ENCODE results near the gene RGS6.

RGS6 gene

GRCh38 chr14:71947947-71948500 is 15.8 kb downstream of the RGS6 start:
- DNase-seq (ENCODE audit: low read depth), result no peak

DNA sequence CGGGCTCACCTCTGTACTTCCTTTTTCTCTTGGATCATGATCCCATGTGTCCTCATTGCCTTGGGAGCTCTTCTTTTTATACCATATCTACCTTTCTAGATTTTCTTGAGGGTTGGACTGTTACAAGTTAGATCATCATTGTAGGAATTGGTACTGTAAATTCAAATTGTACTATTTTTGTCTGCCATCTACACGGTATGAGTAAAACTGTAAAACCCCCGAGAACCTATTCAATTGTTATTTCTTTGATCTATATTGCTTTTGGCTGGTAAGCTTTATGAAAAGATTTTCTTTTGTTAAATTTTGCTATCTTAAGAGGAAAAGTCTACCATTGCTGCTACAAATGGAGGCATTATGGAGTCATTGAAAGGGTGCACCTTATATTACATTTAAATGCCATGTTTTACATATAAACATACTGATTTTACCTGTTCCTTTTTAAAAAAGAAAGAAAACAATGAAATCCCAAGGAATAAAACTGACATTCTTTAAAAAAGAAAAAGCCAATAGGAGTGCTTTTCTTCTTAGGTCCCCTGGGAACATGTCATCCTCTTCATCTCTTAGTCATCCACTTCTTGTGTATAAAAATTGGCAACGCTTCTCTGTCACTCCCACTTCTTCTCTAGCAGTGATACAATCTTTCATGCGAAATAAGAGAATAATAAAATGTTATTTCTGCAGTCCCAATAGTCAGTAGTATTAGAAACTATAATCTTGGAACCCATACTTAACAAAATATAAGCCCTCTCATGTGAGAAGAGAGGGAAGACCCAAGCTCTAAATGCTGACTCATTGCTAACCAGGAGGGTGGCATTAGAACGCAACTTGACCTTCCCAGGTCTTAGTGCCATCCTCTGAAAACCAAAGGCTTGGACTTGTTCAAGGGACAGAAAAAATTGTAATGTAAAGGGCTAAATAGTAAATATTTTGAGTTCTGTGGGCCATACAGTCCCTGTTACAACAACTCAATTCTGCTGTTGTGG is 20.4 kb downstream of the RGS6 start:
- no peak for DNase-seq (ENCODE audit: low read depth)

DNA sequence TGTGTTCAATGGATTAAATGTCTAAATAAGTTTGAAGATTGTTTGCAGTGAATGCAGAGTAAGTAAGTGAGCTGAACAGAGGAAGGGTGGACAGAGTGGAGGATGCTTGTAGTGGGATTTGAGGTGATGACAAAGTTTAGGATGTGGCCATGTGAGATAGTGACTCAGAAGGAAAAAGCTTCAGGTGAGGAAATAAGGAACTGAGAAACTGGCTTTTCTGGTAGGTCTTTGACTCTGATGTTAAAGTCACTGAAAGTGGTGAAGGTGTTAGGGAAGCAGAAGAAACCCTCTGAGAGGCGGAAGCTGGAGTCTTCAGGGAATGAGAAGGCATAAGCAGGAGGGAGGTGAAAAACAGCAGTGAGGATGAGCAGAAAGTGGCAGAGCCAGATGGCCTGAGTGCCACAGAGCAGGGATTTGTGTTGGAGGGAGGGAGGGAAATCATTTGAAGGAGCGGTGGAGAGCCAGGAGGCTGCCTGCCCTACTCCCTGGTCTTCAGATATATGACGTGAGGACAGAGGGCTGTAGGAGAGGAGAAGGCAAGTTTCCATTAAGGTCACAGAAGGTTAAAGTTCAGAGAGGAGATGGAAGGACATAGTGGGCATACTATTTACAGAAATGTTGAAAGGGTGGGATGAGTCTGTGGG is 24.8 kb downstream of the RGS6 start:
- no peak for DNase-seq (ENCODE audit: low read depth)

DNA sequence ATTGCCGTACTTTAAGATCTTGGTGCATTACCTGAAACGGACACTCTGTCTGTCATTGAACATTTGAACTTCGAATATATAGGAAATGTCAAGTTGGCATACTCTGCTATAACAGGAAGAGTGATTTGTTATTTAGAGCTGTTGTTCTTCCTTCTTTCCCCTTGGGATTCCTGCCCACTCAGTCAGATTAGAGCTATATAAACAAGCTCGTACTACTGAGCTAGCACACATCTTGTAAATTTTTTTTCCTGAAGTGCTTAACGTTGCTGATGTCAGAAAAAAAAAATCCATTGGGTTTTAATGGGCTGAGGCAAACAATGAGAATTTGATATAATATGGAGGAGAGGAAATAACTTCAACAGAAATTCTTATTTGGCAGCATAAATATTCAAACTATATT is 26.8 kb downstream of the RGS6 start:
- no peak for DNase-seq (ENCODE audit: low read depth)

- no peak for DNase-seq (ENCODE audit: low read depth)
Measured at GRCh38 chr14:71960494-71961353, 28.5 kb downstream of the RGS6 start.

DNA sequence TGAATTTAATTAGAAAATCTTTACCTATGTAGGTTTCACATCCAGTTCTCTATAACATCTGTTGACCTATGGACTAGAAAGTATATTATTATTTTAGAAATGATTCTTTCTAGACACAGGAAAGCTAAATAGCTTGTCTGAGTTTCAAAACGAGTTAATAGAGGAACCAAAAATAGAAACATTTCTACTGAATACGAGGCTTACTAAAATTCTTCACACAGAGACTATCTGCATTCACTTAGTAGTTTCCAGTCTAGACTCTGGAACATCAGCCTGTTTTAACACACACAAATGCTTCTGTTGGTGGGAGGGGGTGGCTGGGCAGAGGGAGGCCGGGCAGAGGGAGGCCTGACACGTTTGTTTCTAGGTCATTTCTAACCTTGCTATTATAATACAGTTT is 29.7 kb downstream of the RGS6 start:
- no peak for DNase-seq (ENCODE audit: low read depth)

- no peak for DNase-seq (ENCODE audit: low read depth)
Measured at GRCh38 chr14:71964716-71965115, 32.5 kb downstream of the RGS6 start.

DNA sequence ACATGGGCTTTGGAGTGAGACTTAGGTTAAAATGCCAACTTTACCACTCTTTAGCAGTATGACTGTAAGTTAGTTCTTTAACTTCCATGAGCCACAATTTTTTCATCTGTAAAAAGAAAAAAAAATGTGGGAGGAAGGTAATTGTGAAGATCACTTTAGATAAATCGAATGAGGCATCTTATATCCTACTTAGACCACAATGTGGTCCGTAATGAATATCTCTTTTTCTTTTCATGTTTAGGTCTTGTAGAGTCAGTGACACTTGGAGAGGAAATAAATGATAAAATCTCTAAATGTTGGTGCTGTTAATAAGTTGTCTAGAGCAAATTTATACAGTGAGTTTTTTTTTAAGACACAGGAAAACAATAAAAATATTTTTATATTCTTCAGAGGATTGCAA is 34.3 kb downstream of the RGS6 start:
- no peak for DNase-seq (ENCODE audit: low read depth)

- no peak for DNase-seq (ENCODE audit: low read depth)
Measured at GRCh38 chr14:71967704-71968103, 35.5 kb downstream of the RGS6 start.

DNA sequence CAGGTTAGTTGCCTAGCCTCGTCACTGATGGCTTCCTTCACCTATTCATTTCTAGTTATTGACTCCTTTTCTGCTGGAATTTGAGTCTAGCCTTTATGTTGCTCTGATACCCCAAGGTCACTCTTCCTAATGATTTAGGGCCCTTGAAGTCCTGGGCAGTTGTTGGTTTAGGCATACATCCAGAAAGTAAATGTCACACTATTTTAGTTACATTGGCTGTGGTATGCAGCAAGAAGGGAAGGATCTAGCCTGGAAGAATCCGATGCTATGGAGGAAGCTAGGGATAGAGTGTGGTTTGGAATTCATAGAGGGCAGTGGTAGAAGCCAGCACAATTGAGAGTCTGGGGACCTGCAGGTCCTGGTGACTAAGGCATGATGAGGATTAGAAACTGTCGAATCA is 38.0 kb downstream of the RGS6 start:
- DNase-seq (ENCODE audit: low read depth), result no peak

GRCh38 chr14:71985538-71986189 is 53.4 kb downstream of the RGS6 start:
- no peak for DNase-seq (ENCODE audit: low read depth)

- no peak for DNase-seq (ENCODE audit: low read depth)
Measured at GRCh38 chr14:71988476-71988875, 56.2 kb downstream of the RGS6 start.

GRCh38 chr14:71988939-71989338 is 56.7 kb downstream of the RGS6 start:
- no peak for DNase-seq (ENCODE audit: low read depth)

DNA sequence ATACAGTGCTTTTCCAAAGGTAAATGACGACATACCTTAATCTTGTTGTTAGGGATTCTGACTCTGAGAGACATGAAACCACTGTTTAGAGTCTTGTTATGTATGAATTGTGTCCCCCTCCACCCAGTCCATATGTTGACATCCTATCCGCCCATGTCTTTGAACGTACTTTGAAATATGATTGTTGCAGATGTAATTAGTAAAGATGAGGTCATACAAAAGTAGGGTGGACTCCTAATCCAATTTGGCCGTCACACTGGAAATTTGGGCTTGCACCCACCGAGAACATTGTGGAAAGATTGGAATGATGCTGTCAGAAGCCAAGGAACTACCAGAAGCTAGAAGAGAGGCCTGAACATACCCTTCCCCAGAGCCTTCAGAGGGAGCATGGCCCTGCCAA is 62.2 kb downstream of the RGS6 start:
- no peak for DNase-seq (ENCODE audit: low read depth)

- DNase-seq (ENCODE audit: low read depth), result no peak
Measured at GRCh38 chr14:71995741-71996140, 63.5 kb downstream of the RGS6 start.

DNA sequence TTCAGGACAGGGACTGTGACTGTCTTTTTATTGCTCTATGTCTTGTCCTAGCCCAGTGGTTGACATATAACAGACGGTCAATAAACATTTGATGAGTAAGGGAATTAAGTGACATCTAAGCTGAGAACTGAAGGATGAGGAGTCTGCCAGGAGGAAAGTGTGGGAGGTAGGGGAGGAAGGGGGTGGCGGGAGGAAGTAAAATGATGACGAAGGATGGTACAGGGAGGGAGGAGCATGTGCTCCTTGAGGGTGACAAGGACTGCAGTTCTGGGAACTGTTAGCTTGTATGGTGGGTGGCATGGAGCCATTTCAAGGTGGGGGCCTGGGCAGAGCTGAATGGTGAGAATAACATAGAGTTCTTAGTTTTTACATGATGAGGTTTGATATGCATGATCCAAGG is 64.4 kb downstream of the RGS6 start:
- DNase-seq (ENCODE audit: low read depth), result no peak

- no peak for DNase-seq (ENCODE audit: low read depth)
Measured at GRCh38 chr14:72000907-72001306, 68.7 kb downstream of the RGS6 start.

GRCh38 chr14:72002731-72003130 is 70.5 kb downstream of the RGS6 start:
- DNase-seq (ENCODE audit: low read depth), result no peak

DNA sequence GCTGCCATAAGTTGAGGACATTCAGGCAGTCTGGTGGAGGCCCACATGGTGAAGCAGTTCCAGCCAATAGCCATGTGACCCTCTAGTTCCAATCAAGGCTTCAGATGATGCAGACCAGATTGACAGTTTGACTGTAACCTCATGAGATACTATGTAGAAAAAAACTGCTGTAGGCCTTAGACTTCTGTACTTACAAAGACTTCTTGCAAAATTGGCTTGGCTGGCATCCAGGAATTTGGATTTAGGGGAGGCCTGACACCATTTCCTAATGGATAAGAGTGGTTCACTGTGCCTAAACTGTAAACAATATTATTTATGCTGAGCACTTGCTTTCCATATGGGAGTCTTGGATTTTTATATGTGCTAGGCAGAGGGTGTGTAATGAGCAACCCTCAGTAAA is 76.4 kb downstream of the RGS6 start:
- DNase-seq (ENCODE audit: low read depth), result no peak

DNA sequence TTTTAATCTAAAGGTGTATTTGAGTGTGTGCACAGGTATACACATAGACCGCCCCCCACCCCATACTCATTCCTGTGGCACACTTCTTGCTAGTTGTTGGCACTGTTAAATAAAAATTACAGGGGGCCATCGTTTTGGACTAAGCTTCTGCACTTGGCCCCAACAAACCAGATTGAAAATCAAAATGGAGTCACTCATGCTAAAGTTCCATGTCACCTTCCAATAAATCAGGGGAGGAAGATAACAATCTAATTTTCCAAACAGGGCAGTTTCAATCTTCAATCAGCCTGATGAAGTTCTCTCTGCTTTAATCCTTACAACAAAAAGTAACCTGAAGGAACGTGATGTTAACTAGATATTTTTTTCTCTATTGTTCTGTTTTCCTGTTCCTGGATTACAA is 78.2 kb downstream of the RGS6 start:
- DNase-seq (ENCODE audit: low read depth), result no peak

GRCh38 chr14:72013721-72014345 is 81.6 kb downstream of the RGS6 start:
- DNase-seq (ENCODE audit: low read depth), result no peak
